ENCODE results near the gene COL5A1.

The COL5A1 gene

DNA sequence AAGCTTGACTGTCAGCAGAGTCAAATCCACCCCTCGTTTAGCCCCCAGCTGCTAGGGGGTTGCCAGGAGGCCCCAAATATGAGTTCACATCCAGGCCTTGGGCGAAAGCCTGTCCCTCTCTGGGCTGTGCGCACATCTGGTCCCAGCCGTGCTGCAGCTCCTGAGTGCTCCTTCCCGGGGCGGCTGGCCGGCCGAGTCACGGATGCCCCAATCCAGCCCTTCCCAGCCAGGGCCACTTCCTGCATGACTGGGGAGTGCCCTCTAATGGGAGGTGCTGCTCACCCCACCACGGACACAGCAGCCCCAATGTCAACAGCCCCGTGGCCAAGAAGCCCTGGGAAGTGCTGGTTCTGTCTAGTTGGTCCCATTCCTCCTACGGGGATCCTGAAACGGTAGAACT lies 135.6 kb downstream of the COL5A1 start:
- Mint-ChIP-seq H3K27me3 (peaks cover 2% of the 10 kb centered on the region), H3K9me3 (no peaks in the 10 kb centered on the region), H3K27ac (no peak overlapping the region), H3K4me1 (no peaks in the 10 kb centered on the region), H3K36me3 (no peaks in the 10 kb centered on the region), H3K4me3 (no peak overlapping the region)

DNA sequence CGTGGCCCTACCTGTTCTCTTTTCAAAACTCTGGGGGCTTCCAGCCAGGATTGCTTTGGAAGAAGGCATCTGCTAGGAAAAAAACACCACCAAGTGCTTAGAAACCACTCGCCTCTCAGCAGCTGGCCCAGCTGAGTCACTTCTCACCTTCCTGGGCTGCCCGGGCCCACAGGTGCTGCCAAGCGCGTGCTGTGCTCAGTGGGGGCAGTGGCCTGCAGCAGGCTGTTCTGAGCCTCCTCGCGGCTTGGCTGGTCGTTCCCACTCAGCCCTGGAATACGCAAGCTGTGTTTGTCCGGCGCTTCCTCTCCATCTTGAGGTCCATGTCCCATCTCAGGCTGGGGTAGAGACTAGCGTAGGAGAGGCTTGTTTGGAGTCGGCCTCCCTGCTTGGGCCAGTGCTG lies 136.6 kb downstream of the COL5A1 start:
- no peak overlapping the region for H3K27ac Mint-ChIP-seq
- no peaks in the 10 kb centered on the region for H3K4me1 Mint-ChIP-seq
- H3K4me3 Mint-ChIP-seq = no peak overlapping the region
- no peaks in the 10 kb centered on the region for H3K9me3 Mint-ChIP-seq
- H3K27me3 Mint-ChIP-seq = no peaks in the 10 kb centered on the region
- no peaks in the 10 kb centered on the region for H3K36me3 Mint-ChIP-seq

DNA sequence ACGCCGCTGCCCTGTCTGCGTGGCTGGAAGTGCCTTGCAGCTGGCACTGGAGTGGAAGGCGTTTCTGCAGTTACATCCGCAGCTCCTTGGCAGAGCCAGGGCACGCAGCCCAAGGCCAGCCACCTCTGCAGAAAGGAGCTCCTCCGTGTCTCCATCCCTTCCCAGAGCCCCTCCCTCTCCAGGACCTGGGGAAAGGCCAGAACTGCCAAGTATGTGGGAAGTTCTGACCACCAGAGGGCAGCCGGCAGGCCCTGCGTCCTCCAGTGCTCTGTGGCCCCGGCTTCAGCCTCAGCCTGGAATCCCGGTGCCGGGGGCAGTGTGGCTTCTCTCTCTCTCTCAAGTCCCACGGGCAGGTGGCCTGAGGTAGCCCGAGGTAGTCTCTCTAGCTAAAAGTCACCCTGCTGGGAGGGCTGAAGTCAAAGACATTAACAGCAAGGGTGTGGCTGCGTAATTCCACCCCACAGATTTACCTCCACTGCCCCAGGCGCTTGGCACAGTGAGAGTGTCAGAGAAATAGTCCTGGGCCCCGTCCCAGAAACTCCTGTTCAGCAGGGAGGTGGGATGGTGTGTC lies 137.3 kb downstream of the COL5A1 start:
- H3K9me3 Mint-ChIP-seq = no peaks in the 10 kb centered on the region
- no peaks in the 10 kb centered on the region for H3K4me1 Mint-ChIP-seq
- H3K27ac Mint-ChIP-seq = no peak overlapping the region
- H3K27me3 Mint-ChIP-seq = no peaks in the 10 kb centered on the region
- no peak overlapping the region for H3K4me3 Mint-ChIP-seq
- H3K36me3 Mint-ChIP-seq = no peaks in the 10 kb centered on the region

DNA sequence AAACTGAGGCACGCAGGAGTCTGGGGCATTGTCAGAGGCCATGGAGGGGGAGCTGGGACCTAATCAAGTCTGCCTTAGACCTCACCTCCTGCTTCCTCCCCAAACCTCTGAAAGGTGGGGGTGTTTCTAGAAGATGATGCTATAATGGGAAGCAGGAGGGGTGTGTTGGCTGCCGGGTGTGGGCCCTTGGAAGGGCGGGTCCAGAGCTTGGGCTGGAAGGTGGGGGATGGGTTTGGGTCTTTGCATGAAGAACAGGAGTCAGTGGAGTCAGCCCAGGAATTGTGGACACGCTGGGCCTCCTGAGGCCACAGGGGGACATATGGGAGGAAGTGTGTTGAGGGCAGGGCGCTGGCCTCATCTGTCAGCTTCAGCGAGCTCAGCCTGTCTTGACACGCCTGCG lies 138.0 kb downstream of the COL5A1 start:
- no peak overlapping the region for H3K4me3 Mint-ChIP-seq
- H3K36me3 Mint-ChIP-seq = no peaks in the 10 kb centered on the region
- no peak overlapping the region for H3K27ac Mint-ChIP-seq
- H3K27me3 Mint-ChIP-seq = no peaks in the 10 kb centered on the region
- H3K9me3 Mint-ChIP-seq = no peaks in the 10 kb centered on the region
- no peaks in the 10 kb centered on the region for H3K4me1 Mint-ChIP-seq

DNA sequence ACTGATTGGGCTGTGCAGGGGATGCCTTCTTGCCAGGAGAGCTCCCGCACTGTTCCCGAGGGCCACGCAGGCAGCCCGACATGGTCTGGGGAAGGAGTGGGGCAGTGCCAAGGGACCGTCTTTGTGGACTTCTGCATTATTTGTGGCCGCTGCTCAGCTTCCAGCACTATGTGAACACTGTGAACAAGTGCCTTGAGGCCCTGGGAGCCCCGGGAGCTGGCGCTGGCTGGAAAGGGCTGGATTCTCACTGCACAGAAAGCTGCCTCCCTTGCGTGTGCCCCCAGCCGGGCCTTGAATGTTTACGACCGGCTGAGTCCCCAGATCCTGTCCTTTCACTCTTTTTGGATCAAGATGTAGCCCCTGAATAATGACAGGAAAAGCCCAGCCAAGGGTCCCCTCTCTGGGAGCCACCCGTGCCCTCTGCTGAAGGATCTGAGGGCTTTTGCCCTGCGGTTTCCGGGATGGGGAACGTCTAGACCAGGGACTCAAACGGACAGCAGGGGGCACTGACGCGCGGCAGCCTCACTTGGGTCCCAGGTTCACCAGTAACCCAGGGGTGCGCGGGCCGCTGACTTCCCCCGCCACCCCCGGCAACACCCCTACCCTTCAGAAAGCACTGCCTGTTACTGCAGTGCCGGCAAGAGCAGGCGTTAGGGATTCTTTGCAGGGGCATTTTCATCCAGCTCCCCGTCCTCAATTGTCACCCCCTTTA lies 140.1 kb downstream of the COL5A1 start:
- H3K4me3 Mint-ChIP-seq = no peak overlapping the region
- no peaks in the 10 kb centered on the region for H3K36me3 Mint-ChIP-seq
- H3K4me1 Mint-ChIP-seq = no peaks in the 10 kb centered on the region
- no peaks in the 10 kb centered on the region for H3K9me3 Mint-ChIP-seq
- no peak overlapping the region for H3K27ac Mint-ChIP-seq
- no peaks in the 10 kb centered on the region for H3K27me3 Mint-ChIP-seq

DNA sequence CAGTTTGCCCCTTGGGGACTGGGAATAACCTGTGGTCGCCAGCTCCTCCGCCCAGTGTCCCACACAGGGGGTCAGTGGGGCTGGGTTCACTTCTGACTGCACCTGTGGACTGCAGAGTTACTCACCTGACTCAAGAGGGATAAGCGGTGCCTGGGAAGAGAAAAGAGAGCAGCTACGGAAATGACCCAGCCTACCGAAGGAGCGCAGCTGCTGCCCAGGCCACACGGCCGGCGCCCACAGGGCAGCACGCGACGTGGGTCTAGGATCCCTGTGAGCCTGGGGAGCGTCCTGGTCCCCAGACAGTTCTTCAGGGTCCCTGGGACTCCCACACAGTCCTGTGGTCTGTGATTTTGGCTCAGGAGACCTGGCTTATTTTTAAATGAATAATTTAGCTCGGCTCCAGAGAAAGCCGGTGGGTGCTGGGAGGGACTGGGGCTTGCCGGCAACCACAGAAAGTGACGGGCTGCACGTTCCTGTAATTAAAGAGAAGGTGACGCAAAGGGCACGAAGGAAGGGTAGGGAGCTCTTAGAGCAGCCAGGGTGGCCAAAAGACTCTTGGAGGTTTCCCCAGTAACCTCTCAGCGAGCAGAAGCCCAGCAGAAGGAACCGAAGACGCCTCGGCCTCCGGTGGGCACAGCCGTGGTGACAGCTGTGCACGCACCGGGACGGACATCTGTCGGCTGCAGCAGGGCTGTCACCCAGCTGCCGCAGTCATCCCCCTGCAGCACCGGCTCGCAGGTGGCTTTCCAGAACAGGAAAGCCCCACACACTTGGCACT lies 141.5 kb downstream of the COL5A1 start:
- Mint-ChIP-seq H3K27me3 (no peaks in the 10 kb centered on the region), H3K27ac (no peak overlapping the region)

DNA sequence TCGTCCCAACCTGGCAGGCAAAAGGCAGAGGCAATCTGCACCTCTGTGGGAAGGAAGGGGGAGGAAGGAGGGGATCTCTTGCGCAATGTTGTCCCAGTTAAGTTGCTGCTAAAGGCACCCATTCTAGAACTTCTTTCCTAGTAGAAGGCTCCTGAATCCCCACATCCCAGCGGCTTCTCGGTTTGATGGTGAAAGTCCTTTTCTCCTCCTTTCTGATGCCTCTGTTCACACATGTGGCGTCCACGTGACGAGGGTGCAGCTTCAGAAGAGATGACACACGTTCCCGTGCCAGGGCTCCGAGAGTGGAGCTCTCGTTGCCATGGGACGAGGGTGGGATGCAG lies 142.1 kb downstream of the COL5A1 start:
- no peak overlapping the region for H3K27ac Mint-ChIP-seq
- no peak overlapping the region for H3K4me3 Mint-ChIP-seq
- H3K9me3 Mint-ChIP-seq = no peaks in the 10 kb centered on the region
- H3K27me3 Mint-ChIP-seq = no peaks in the 10 kb centered on the region
- no peaks in the 10 kb centered on the region for H3K36me3 Mint-ChIP-seq
- H3K4me1 Mint-ChIP-seq = no peaks in the 10 kb centered on the region

More for the DNA sequence above, 141.5 kb downstream of the COL5A1 start:
- no peaks in the 10 kb centered on the region for H3K4me1 Mint-ChIP-seq
- H3K9me3 Mint-ChIP-seq = no peaks in the 10 kb centered on the region
- H3K4me3 Mint-ChIP-seq = no peak overlapping the region
- H3K36me3 Mint-ChIP-seq = no peaks in the 10 kb centered on the region

DNA sequence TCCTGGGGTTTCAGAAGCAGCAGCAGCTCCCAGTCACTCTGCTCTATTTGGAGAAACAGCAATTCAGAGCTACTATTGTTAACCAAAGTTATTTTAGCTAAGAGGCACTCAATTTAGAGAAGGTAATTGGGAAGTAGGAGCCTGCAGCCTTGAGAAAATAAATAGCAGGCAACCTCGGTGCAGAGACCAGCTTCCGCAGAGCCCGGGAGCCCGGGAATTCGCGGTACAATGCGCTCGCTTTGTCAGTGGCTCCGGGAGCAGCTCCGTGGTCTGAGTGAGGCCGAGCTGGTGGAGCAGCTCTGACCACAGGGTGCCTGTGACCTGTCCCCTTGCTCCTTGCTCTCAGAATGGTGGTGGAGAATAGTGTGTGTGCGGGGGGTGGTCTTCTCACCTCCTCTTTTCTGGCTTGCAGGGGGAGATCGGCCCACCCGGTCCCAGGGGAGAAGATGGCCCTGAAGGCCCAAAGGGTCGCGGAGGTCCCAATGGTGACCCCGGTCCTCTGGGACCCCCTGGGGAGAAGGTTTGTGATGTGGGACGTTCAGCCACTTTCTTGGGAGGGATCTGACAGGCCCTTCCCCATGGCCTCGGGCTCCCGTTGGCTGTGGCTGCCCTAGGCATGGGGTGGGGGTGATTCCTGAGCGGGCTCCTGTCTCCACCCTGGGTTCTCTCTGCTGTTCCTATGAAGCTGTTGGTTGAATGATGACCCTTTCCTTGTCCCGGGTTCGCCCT lies 143.1 kb downstream of the COL5A1 start:
- no peaks in the 10 kb centered on the region for H3K36me3 Mint-ChIP-seq

DNA sequence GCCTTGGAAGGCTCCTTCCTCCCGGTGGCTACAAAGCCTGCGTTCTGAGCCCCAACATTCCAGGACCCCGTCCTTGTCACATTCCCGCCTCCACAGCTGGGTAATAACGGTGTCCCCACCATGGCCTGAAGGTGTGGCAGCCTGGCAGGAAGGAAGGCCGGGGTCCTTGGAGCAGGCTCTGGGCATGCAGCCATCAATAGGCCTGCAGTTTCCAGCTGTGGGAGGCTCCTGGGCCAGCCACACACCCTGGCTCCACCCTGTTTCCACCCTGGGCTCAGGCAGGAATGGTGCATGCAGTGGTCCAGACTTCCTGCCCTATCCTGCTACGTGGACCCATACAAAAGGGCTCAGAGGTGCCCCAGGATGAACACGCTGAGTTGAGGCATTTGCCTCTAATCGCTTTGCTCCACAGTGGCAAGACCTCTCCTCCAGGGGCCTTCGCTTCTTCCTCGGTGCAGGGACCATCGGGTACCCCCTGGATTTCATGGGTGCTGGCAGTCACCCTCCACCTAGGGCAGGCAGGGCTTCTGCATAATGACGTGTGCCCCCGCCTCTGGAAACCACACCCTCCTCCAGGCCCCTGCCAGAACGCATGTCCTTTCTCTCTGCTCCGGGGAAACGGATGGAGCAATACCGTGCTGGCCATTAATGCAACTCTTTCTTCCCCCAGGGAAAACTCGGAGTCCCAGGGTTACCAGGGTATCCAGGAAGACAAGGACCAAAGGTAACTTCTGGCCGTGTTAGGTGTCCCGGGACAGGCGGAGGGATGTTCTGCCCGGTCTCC lies 143.9 kb downstream of the COL5A1 start:
- Mint-ChIP-seq H3K4me1 (no peaks in the 10 kb centered on the region), H3K36me3 (no peaks in the 10 kb centered on the region), H3K9me3 (no peaks in the 10 kb centered on the region), H3K4me3 (no peak overlapping the region), H3K27ac (no peak overlapping the region), H3K27me3 (no peaks in the 10 kb centered on the region)

More for the DNA sequence above, 143.1 kb downstream of the COL5A1 start:
- no peak overlapping the region for H3K27ac Mint-ChIP-seq
- no peaks in the 10 kb centered on the region for H3K4me1 Mint-ChIP-seq
- no peaks in the 10 kb centered on the region for H3K27me3 Mint-ChIP-seq
- no peaks in the 10 kb centered on the region for H3K9me3 Mint-ChIP-seq
- H3K4me3 Mint-ChIP-seq = no peak overlapping the region

DNA sequence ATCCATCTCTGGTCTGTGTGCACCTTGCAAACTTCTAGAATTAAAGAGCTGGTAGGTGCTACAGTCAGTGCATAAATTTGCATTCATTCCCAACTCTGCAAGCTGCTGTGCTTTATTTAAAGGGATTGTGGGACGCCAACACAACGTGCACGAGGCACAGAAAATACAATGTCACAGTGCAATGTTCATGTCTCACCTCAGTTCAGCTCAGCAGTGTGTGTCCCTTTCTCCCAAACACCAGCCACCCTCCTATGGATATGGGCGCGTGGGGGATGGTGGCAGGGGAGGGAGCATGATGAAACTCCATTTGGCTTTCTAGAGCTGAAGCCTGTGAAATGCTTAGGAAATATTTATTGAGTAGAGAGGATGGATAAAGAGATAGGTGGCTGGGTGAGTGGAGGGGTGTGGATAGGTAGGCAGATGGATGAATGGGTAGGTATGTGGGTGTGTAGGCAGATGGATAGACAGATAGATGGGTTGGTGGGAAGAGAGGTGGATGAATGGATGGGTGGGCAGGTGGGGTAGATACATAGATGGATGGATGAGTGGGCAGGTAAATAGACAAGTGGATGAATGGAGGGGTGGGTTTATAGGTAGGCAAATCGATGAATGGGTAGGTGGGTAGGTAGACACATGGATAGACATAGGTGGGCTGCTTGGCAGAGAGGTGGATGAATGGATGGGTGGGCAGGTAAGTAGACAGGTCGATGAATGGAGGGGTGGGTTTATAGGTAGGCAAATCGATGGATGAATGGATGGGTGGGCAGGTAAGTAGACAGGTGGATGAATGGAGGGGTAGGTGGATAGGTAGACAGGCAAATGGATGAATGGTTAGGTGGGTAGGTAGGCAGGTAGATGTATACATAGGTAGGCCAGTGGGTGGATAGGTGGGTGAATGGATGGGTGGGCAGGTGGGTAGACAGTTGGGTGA lies 146.3 kb downstream of the COL5A1 start:
- Mint-ChIP-seq H3K27me3 (no peaks in the 10 kb centered on the region), H3K9me3 (no peaks in the 10 kb centered on the region), H3K27ac (no peak overlapping the region), H3K4me3 (no peak overlapping the region), H3K4me1 (no peaks in the 10 kb centered on the region), H3K36me3 (no peaks in the 10 kb centered on the region)

DNA sequence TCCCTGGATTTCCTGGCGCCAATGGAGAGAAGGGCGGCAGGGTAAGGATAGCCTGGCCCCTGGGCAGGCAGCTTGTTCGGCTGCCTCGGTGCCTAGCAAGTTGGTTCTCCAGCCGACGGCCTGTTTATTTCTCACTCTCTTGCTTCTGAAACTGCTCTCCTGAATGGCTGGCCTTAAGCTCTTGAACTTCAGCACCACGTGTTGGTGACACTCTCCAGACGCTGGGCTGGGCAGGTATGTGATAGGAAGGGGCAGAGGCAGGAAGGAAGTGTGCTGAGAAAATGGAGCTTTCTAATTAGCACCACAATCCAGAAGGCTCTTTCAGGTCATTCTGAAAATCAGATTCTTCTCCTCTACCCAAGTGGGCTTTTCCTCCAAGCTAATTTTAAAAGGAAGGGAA lies 147.6 kb downstream of the COL5A1 start:
- Mint-ChIP-seq H3K36me3 (no peaks in the 10 kb centered on the region), H3K27ac (no peak overlapping the region), H3K27me3 (no peaks in the 10 kb centered on the region), H3K9me3 (no peaks in the 10 kb centered on the region), H3K4me1 (no peaks in the 10 kb centered on the region), H3K4me3 (no peak overlapping the region)

DNA sequence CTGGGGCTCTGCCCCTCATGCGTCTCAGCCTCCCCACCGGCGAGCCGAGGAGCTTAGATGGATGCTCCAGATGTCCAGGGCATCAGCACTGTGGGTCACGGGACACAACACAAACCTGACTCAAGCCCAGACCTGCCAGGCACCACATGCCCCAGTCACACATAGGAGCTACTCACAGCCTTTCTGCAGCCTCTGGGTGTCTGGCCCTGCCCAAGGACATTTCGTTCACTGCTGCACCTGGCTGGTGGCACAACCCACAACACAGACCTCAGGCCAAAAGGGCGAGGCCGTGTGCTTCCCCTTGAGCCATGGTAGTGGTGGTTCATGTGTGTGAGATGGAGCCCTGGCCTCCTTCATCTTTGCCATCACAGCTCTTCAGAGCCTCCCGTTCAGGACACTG lies 149.4 kb downstream of the COL5A1 start:
- no peak overlapping the region for H3K27ac Mint-ChIP-seq
- no peaks in the 10 kb centered on the region for H3K4me1 Mint-ChIP-seq
- no peaks in the 10 kb centered on the region for H3K9me3 Mint-ChIP-seq
- H3K4me3 Mint-ChIP-seq = no peak overlapping the region
- no peaks in the 10 kb centered on the region for H3K27me3 Mint-ChIP-seq
- H3K36me3 Mint-ChIP-seq = no peaks in the 10 kb centered on the region

DNA sequence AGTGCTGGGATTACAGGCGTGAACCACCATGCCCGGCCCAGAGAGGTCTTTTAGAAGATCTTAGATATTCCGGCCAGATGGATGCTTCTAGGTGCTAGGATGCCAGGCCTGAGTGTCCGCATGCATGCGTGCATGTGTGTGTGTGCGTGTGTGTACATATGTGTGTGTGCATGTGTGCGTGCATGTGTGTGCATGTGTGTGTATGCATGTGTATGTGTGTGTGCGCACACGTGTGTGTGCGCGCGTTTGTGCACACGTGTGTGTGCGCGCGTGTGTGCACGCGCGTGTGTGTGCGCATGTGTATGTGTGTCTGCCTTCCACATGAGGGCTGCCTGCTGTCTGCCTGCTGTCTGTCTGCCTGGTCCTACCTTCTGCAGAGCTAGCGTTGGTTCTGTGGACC lies 151.0 kb downstream of the COL5A1 start:
- no peak overlapping the region for H3K27ac Mint-ChIP-seq
- no peaks in the 10 kb centered on the region for H3K27me3 Mint-ChIP-seq
- no peak overlapping the region for H3K4me3 Mint-ChIP-seq
- no peaks in the 10 kb centered on the region for H3K9me3 Mint-ChIP-seq
- no peaks in the 10 kb centered on the region for H3K4me1 Mint-ChIP-seq
- no peaks in the 10 kb centered on the region for H3K36me3 Mint-ChIP-seq

DNA sequence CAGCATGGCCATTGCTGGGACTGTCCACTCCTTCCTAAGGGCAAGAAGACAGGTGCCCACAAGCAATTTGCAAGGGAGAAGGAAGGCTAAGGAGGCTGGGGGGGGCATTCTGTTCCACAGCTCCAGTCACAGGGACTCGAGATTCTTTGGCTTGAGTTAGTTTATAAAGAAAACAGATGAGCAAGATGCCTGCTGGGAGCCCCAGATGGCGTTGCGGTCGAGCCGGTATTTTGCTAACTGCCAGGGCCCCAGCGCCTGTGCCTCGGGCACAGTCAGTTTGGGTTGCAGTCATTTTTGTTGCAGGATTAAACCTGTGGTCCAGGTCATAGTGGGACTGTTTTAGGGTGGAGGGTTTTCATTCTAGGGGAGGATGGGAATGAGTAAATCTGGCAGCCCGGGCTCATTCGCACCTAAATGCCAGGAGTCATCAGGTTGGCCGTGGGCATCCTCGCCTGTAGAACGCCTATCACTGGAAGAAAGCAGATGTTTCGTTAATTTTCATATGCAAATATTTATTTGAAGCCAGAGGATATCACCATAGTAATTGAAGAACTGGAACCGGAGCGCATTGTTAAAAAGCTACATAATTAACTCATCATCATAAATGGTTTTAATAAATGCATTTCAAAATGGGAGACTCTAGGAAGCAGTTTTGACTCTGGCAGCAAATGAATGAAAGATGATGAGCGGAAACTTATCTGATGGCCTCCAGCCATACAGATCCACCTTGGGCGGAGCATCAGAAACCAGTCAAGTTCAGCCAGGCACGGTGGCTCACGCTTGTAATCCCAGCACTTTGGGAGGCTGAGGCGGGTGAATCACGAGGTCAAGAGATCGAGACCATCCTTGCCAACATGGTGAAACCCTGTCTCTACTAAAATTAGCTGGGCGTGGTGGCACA lies 151.9 kb downstream of the COL5A1 start:
- no peaks in the 10 kb centered on the region for H3K27me3 Mint-ChIP-seq
- no peak overlapping the region for H3K27ac Mint-ChIP-seq
- H3K36me3 Mint-ChIP-seq = no peaks in the 10 kb centered on the region
- H3K4me1 Mint-ChIP-seq = no peaks in the 10 kb centered on the region
- H3K4me3 Mint-ChIP-seq = no peak overlapping the region
- H3K9me3 Mint-ChIP-seq = no peaks in the 10 kb centered on the region

All from activated naive CD4-positive, alpha-beta T cell treated with anti-CD3 and anti-CD28 coated beads, Interleukin-2, amount 50 U/mL, for 24 hours (primary cell).